ENCODE measurements around the gene CEBPB.
"Not testable (repeated sequence)": the region's sequence is repeated elsewhere in the genome, so short reads cannot be mapped to it uniquely, and the experiment has no call there.

CEBPB gene

DNA sequence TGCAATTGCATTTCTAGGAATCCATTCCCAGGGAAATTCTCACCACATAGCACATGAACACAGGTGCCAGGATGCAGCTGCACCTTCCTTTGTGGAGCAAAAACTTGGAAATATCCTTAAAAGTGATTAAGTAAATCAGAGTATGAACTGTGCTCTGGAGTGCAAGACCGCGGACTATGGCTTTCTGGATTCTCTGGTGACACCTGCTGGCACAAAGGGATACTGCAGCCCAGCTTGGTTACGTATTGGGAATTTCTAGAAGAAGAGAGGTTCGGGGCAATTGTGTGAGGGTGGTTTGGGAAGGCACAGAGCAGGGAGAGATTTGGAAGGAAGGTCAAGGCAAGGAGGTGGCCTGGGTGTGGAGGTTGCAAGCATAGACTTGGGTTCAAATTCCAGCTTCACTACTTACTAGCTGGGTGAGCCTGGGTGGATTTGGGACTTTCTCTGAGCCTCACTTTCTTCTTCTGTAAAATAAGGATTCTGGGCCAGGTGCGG, 21.3 kb upstream of the CEBPB start:
- peak; percentile 66 for DNase-seq (ENCODE audit: low read depth)

DNA sequence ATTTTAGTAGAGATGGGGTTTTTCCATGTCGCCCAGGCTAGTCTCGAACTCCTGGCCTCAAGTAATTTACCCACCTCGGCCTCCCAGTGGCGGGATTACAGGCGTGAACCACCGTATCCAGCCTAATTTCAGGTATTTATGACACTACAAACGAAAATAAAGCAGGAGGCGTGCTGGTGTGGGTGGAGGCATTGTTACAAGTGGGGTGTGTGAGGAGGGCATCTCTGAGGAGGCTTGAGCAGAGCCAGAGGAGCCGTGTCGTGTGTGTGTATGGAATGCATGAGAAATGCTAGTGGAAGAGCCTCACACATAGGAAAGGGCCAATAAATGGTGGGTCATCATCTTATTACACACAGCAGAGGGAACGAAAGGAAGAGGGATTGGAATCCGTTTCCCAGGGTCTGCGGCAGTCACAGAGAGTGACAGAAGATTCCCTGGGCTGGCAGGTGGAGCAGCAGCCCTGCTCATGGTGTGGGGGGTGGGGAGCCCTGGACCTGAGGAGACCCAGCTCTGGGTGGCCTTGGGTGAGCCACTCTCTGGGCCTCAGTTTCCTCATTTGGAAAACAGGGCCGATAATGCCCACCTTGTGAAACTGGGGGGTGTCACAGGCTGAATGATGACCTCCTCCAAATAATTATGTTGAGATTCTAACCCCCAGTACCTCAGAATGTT, 19.9 kb upstream of the CEBPB start:
- DNase-seq (ENCODE audit: low read depth) = no peak

GRCh38 chr20:50172347-50173013, 18.1 kb upstream of the CEBPB start:
- DNase-seq (ENCODE audit: low read depth) = peak; percentile 82

GRCh38 chr20:50174456-50174855, 16.2 kb upstream of the CEBPB start:
- no peak for DNase-seq (ENCODE audit: low read depth)

DNA sequence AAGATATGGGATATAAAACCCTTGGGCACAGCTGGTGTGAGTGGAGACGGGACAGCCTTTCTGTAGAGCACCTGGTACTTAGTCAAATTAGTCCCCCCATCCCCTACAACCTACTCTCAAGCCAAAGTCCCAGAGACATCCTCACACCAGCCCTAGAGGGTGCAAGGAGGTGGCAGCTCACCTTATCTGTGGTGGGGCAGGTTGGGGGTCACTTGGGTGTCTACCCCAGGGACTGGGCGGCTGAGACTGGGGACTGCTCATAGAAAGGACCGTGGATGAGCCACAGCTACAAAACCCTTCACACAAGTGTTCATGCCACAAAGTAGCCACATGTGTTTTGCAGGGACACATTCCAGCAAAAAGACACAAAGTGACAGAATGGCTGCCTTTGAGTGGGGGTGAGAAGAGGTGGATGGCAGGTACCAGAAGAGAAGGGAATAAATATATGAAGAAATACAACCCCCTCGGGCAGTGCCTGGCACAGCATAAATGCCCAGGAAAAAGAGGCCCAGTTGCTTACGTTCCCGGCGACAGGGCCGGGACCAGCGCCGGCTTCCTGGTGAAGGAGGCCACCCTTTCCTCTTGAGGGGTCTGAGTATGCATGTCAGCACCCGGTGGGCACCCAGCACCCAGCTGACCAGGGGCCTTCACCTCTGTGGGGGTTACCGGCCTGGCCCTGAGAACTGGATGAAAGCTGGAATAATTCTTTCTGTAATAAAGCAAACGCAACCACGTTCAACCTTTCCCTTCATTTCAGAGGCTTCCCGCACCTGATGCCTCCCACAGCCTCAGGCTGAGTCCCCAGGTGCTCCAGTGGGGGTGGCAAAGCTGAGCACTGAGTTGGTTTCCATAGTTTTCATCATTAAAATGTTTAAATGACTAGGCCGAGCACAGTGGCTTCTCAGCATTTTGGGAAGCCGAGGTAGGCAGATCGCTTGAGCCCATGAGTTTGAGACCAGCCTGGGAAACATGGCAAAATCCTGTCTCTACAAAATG, 14.4 kb upstream of the CEBPB start:
- DNase-seq (ENCODE audit: low read depth) = no peak

- DNase-seq (ENCODE audit: low read depth) = not testable (repeated sequence)
These were observed 12.0 kb upstream of the CEBPB start for GRCh38 chr20:50178672-50179071.

DNA sequence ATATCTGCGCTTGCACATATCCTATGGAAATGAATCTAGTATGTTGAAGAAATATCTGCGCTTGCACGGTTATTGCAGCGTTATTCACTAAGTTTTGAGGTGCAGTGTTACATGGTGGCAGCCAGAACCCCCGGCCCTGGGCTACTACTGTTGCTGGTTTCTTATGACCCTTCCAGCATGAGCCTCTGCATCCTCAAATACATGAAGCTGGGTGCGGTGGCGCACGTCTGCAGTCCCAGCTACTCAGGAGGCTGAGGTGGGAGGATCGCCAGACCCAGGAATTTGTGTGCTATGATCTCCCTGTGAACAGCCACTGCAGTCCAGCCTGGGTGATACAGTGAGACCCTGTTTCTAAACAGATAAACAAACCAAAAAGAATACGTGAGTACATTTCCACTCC, 9.3 kb upstream of the CEBPB start:
- no peak for DNase-seq (ENCODE audit: low read depth)

- no peak for DNase-seq (ENCODE audit: low read depth)
These were observed 8.3 kb upstream of the CEBPB start for GRCh38 chr20:50182346-50182745.

- no peak for DNase-seq (ENCODE audit: low read depth)
These were observed 5.2 kb upstream of the CEBPB start for GRCh38 chr20:50185426-50185825.

DNA sequence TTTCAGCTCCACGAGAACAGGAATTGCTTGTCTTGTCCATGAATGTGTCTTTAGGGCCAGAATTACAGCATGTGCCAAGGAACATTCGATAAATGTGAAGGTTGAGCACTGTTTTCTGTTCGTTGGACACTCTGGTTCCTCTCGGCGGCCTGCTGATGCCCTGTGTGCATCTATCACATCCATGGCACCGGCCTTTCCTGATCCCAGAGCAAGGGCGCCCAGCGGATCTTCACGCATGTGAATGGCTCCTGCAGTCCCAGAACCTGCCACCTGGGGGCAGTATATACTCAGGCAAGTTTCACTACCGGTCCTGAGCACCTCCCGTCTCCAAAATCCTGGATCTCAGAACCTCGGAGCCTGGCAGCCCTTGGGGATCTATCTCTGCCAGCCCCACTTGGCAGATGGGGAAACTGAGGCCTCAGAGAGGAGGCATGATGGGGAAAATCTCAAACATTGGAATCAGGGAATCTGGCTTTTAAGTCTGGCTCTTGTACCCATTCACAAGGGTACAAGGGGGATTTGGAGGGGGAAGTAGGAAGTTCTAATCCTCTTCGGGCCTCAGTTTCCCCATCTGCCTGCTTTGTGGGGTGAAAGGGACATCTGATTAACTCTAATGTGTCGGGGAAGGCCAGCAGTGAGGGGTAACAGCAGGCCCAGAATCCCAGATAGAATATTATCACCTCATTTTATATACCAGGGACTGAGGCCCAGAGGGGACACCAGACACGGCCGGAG, 4.3 kb upstream of the CEBPB start:
- DNase-seq (ENCODE audit: low read depth) = peak; percentile 74

DNA sequence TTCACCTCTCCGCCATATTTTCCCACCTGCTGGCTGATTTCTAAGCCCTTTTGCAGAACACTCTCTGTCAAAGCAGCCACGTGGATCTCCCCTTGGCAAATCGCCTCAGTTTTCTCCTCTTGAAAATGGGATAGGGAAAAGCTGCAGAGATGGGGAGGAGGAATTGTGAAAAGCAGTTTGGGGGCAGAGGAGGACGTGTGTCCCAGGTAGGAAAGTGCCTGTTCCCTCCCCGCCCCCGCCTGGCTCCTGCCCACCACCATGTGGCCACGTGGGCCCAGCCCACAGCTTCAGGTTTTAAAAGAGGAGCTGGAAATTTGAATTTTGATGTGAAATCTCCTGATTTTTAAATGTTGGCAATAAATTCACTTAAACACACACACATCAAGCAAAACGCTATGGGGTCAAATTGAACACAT, 3.6 kb upstream of the CEBPB start:
- DNase-seq (ENCODE audit: low read depth) = no peak

DNA sequence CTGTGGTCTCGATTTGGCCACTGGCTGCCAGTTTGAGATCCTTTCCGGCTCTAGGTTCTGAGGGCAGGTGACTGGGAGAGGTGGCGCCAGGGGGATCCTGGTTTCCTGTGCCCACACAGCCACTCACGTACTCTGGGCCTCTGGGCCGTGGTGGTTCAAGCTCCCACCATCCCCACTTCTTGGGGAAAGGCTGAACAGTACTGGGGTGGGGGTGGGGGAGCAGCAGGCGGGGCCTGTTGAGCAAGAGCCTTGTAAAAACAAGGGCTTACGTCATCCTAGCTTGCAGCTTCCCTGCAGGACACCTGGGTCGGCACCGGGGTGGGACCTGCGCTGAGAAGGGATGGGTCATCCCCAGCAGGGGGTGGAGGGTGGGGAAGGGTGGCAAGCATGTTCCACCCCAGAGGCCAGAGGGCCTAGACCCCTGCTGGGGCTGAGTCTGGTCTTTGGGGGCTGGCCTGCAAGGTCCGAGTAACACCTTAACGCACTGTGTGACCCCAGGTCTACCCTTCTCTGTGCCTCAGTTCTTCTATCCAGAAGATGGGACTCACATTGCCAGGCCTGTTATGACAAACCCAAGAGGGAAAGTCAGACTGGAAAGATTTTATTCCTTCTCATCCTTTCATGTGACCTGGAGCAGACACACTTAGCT, 3.1 kb upstream of the CEBPB start:
- peak; percentile 79 for DNase-seq (ENCODE audit: low read depth)

- no peak for DNase-seq (ENCODE audit: low read depth)
These were observed 2.3 kb upstream of the CEBPB start for GRCh38 chr20:50188287-50188688.

GRCh38 chr20:50188879-50189680, 1.6 kb upstream of the CEBPB start:
- no peak for DNase-seq (ENCODE audit: low read depth)

DNA sequence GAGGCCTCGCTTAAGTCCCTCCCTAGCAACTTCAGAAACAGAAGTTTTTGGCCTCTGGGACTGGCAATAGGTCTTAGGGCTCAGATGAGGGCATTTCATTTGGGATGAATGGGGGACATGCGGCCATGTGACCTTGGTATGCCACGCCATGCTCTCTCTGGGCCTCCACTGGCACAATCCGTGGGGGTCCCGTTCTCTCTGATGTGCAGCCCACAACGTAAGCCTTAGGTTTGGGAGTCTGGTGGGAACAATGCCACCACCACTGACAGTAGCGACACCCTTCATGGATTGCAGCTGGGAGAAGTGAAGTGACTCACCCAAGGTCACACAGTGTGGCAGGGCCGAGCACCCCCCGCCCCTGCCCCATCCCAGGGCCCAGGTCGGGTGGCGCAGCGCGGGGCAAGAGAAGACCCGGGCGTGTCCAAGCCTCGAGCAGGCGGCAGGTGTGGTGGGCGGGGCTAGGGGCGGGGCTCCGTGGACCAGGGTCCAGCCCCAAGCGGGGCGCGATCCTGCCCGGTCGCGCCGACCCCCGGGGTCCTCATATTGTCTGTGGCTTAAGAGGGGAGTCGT, 864 bp upstream of the CEBPB start:
- no peak for DNase-seq (ENCODE audit: low read depth)

DNA sequence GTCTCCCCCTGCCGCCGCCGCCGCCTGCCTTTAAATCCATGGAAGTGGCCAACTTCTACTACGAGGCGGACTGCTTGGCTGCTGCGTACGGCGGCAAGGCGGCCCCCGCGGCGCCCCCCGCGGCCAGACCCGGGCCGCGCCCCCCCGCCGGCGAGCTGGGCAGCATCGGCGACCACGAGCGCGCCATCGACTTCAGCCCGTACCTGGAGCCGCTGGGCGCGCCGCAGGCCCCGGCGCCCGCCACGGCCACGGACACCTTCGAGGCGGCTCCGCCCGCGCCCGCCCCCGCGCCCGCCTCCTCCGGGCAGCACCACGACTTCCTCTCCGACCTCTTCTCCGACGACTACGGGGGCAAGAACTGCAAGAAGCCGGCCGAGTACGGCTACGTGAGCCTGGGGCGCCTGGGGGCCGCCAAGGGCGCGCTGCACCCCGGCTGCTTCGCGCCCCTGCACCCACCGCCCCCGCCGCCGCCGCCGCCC, 474 bp downstream of the CEBPB start:
- DNase-seq (ENCODE audit: low read depth) = peak; percentile 76

DNA sequence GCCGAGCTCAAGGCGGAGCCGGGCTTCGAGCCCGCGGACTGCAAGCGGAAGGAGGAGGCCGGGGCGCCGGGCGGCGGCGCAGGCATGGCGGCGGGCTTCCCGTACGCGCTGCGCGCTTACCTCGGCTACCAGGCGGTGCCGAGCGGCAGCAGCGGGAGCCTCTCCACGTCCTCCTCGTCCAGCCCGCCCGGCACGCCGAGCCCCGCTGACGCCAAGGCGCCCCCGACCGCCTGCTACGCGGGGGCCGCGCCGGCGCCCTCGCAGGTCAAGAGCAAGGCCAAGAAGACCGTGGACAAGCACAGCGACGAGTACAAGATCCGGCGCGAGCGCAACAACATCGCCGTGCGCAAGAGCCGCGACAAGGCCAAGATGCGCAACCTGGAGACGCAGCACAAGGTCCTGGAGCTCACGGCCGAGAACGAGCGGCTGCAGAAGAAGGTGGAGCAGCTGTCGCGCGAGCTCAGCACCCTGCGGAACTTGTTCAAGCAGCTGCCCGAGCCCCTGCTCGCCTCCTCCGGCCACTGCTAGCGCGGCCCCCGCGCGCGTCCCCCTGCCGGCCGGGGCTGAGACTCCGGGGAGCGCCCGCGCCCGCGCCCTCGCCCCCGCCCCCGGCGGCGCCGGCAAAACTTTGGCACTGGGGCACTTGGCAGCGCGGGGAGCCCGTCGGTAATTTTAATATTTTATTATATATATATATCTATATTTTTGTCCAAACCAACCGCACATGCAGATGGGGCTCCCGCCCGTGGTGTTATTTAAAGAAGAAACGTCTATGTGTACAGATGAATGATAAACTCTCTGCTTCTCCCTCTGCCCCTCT, 1.1 kb downstream of the CEBPB start:
- no peak for DNase-seq (ENCODE audit: low read depth)

- DNase-seq (ENCODE audit: low read depth) = peak; percentile 90
These were observed 2.0 kb downstream of the CEBPB start for GRCh38 chr20:50192364-50193198.

Measured in amniotic epithelial cell (primary cell).